SU-DHL-6 (cell line): ENCODE measurements around the gene CPVL.

Source experiments
- H2AFZ ChIP-seq: fragments of 200-600 bp; sonication (generic); 2 replicates; pipeline ENCODE4 v1.6.1; 2014; ENCODE audit warnings: low read depth, mild to moderate bottlenecking, moderate library complexity, mixed read lengths, antibody characterized with exemption, low read length; ENCODE audit not compliant: severe bottlenecking
- H3F3A ChIP-seq: fragments of 200-600 bp; shearing (Covaris generic); 2 replicates; pipeline ENCODE4 v1.6.0; 2016; ENCODE audit warnings: antibody characterized with exemption, mild to moderate bottlenecking; ENCODE audit not compliant: insufficient read depth
- H3K27ac ChIP-seq: fragments of 200-600 bp; sonication (generic); 2 replicates; pipeline ENCODE4 v1.5.1; 2016; ENCODE audit warnings: low read depth, mild to moderate bottlenecking, low read length, moderate library complexity, mixed read lengths
- H3K27me3 ChIP-seq: fragments of 200-600 bp; sonication (generic), shearing (Covaris generic); 2 replicates; pipeline ENCODE4 v1.6.0; 2014; ENCODE audit warnings: mild to moderate bottlenecking, low read length
- H3K36me3 ChIP-seq: fragments of 200-600 bp; sonication (generic); 2 replicates; pipeline ENCODE4 v1.6.1; 2014; ENCODE audit warnings: mild to moderate bottlenecking, low read length, mixed read lengths
- H3K4me2 ChIP-seq: fragments of 300-600, 200-600 bp; shearing (Covaris generic), sonication (generic); 2 replicates; pipeline ENCODE4 v1.6.0; 2014; ENCODE audit warnings: low read length, low read depth, mild to moderate bottlenecking; ENCODE audit not compliant: poor library complexity, severe bottlenecking
- H3K4me3 ChIP-seq: fragments of 200-600 bp; sonication (generic); 2 replicates; pipeline ENCODE4 v1.5.1; 2014; ENCODE audit warnings: antibody characterized with exemption, low read length, mild to moderate bottlenecking, mixed read lengths; ENCODE audit not compliant: insufficient read depth, poor library complexity, severe bottlenecking
- H3K79me2 ChIP-seq: fragments of 200-600 bp; sonication (generic); 2 replicates; pipeline ENCODE4 v1.6.1; 2014; ENCODE audit warnings: mild to moderate bottlenecking, low read length, moderate library complexity; ENCODE audit not compliant: insufficient read depth
- H3K9ac ChIP-seq: fragments of 200-600 bp; sonication (generic); 2 replicates; pipeline ENCODE4 v1.7.0; 2014; ENCODE audit warnings: mild to moderate bottlenecking, low read length
- H3K9me2 ChIP-seq: fragments of 200-600 bp; sonication (generic); replicated peaks from 2 replicates; pipeline ENCODE4 v1.6.1; 2014; ENCODE audit warnings: low read length; ENCODE audit not compliant: insufficient read depth
- H3K9me3 ChIP-seq: fragments of 200-600 bp; sonication (generic); 2 replicates; pipeline ENCODE4 v1.6.1; 2014; ENCODE audit warnings: low read length, mixed read lengths; ENCODE audit not compliant: insufficient read depth
- H4K20me1 ChIP-seq: fragments of 200-600 bp; sonication (generic); 2 replicates; pipeline ENCODE4 v1.6.1; 2014; ENCODE audit warnings: low read depth, mild to moderate bottlenecking, antibody characterized with exemption, low read length, moderate library complexity, mixed read lengths
- EZH2phosphoT487 ChIP-seq: fragments of 200-600 bp; sonication (generic), shearing (Covaris generic); conservative IDR thresholded peaks from 2 replicates; pipeline ENCODE4 v1.6.1; 2018; ENCODE audit warnings: mild to moderate bottlenecking, antibody characterized with exemption, low read length, moderate library complexity, mixed read lengths
- TF ChIP-seq, protein P1 (sequence below): fragments of 200-600 bp; sonication (generic); IDR thresholded peaks from one replicate; pipeline ENCODE4 v1.5.1; 2017; ENCODE audit warnings: antibody characterized with exemption, mild to moderate bottlenecking, low read length, moderate library complexity; ENCODE audit not compliant: insufficient read depth, poor library complexity, severe bottlenecking

CPVL gene

GRCh38 chr7:29033584-29033983 is 112.8 kb downstream of the CPVL start:
- Histone ChIP-seq H3K9me2 (no peaks in the 10 kb centered on the region), H3K4me2 (no peak overlapping the region), H3F3A (no peaks in the 10 kb centered on the region), H4K20me1 (no peaks in the 10 kb centered on the region), H2AFZ (no peak overlapping the region), H3K27ac (no peak overlapping the region), H3K27me3 (no peaks in the 10 kb centered on the region), H3K4me3 (no peak overlapping the region), H3K79me2 (no peaks in the 10 kb centered on the region), H3K36me3 (no peaks in the 10 kb centered on the region), H3K9ac (no peak overlapping the region), H3K9me3 (no peaks in the 10 kb centered on the region)
- TF ChIP-seq, protein P1, sequence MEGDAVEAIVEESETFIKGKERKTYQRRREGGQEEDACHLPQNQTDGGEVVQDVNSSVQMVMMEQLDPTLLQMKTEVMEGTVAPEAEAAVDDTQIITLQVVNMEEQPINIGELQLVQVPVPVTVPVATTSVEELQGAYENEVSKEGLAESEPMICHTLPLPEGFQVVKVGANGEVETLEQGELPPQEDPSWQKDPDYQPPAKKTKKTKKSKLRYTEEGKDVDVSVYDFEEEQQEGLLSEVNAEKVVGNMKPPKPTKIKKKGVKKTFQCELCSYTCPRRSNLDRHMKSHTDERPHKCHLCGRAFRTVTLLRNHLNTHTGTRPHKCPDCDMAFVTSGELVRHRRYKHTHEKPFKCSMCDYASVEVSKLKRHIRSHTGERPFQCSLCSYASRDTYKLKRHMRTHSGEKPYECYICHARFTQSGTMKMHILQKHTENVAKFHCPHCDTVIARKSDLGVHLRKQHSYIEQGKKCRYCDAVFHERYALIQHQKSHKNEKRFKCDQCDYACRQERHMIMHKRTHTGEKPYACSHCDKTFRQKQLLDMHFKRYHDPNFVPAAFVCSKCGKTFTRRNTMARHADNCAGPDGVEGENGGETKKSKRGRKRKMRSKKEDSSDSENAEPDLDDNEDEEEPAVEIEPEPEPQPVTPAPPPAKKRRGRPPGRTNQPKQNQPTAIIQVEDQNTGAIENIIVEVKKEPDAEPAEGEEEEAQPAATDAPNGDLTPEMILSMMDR: no peak
- TF ChIP-seq EZH2phosphoT487: no peak

GRCh38 chr7:29032146-29032545 is 114.2 kb downstream of the CPVL start:
- Histone ChIP-seq H3K9me3 (no peaks in the 10 kb centered on the region), H2AFZ (no peak overlapping the region), H3K9me2 (no peaks in the 10 kb centered on the region), H3K36me3 (no peaks in the 10 kb centered on the region), H3K9ac (no peak overlapping the region), H3K27ac (no peak overlapping the region), H3K79me2 (no peaks in the 10 kb centered on the region), H4K20me1 (no peaks in the 10 kb centered on the region), H3K4me2 (no peak overlapping the region), H3F3A (no peaks in the 10 kb centered on the region), H3K4me3 (no peak overlapping the region), H3K27me3 (no peaks in the 10 kb centered on the region)
- TF ChIP-seq, protein P1: no peak
- no peak for TF ChIP-seq EZH2phosphoT487

- no peaks in the 10 kb centered on the region for H3K9me2 ChIP-seq
- H3K4me2 ChIP-seq: no peak overlapping the region
- no peaks in the 10 kb centered on the region for H4K20me1 ChIP-seq
- H3K9ac ChIP-seq: no peak overlapping the region
- no peak overlapping the region for H2AFZ ChIP-seq
- no peaks in the 10 kb centered on the region for H3K79me2 ChIP-seq
- no peak for TF ChIP-seq EZH2phosphoT487
- no peaks in the 10 kb centered on the region for H3K9me3 ChIP-seq
- H3K4me3 ChIP-seq: no peak overlapping the region
- H3K27ac ChIP-seq: no peak overlapping the region
- no peaks in the 10 kb centered on the region for H3K27me3 ChIP-seq
- H3F3A ChIP-seq: no peaks in the 10 kb centered on the region
- H3K36me3 ChIP-seq: no peaks in the 10 kb centered on the region
Measured at GRCh38 chr7:29030781-29031275, 115.5 kb downstream of the CPVL start.

DNA sequence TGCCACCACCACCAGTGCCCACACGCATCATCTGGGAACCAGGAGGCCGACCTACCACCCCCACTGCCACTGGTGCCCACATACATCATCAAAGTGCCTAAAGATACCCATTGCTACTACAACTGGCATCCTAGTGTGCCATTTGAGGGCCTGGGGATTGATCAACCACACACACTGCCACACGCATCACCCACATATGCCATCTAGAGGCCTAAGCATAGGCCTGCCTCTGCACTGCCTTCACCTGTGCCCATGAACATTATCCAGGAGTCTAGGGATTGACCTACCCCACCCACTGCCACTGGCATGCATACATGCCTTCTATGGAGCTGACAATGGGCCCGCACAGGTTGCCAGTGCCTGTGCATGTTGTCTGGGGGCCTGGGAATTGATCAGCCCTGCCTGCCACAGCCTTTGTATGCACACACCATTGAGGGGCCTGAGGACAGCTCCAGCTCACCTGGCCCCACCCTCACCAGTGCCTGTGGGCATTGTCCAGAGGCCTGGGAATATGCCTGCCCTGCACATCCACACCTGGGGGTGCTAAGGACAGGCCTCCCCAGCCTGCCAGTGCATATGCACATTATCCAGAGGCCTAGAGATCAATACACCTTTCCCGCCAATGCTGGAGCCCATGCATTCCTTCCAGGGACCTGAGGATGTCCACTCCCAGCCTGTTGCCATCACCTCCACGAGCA is 123.9 kb downstream of the CPVL start:
- Histone ChIP-seq H3K79me2 (no peaks in the 10 kb centered on the region), H2AFZ (no peak overlapping the region), H3K27ac (no peak overlapping the region), H3K4me2 (no peak overlapping the region), H3F3A (no peaks in the 10 kb centered on the region), H3K27me3 (0 out of 2 replicates have a peak, but pooled peaks cover 4% of the 10 kb centered on the region), H4K20me1 (no peaks in the 10 kb centered on the region), H3K36me3 (no peaks in the 10 kb centered on the region), H3K4me3 (no peak overlapping the region), H3K9me3 (no peaks in the 10 kb centered on the region), H3K9me2 (no peaks in the 10 kb centered on the region), H3K9ac (no peak overlapping the region)
- TF ChIP-seq EZH2phosphoT487: no peak
- TF ChIP-seq, protein P1: no peak
